ENCODE measurements around the gene RAB8B. TPM values are rescaled to one million over a fixed set of nuclear protein-coding genes. Genes with fewer than 3 reads are reported as not detected.

Gene RAB8B
- total and polyA plus RNA-seq, 2 of the 13 experiments (the other 11 are each of a cell fraction or from before 2014, with no cell fraction given), result 6.8 to 14.2 TPM

- no peak for TF ChIP-seq HOXA9 (CRISPR knock-in tag; IDR thresholded peaks at IDR 0.05; ENCODE audit: borderline replicate concordance)
- no peak for TF ChIP-seq GTF2F1 (IDR thresholded peaks at IDR 0.05; ENCODE audit: low read length)
- no peak for TF ChIP-seq ZNF740 (CRISPR knock-in tag; IDR thresholded peaks at IDR 0.05)
- TF ChIP-seq ZNF143 (CRISPR knock-in tag; IDR thresholded peaks at IDR 0.05), result no peak
- TF ChIP-seq E2F5 (CRISPR knock-in tag; conservative IDR thresholded peaks at IDR 0.05), result no peak
Observed at GRCh38 chr15:63313825-63314224, 124.4 kb downstream of the RAB8B start (continued).

GRCh38 chr15:63314409-63314808 lies 125.0 kb downstream of the RAB8B start:
- DNase-seq (ENCODE audit: low spot score), result no peak
- POLR2A ChIA-PET, result no interaction called here
- in situ Hi-C loops (cut with HindIII; ENCODE audit: extremely low pct_ligation_motif_present, low pct_unique_long_range_greater_than_20kb) (no loop called here), intact Hi-C loops (cut with micrococcal nuclease; ENCODE audit: unreplicated experiment) (no loop called here)
- CTCF ChIA-PET (ENCODE audit: low intra/inter-chr PET ratio, low total read pairs), result no interaction called here
- Histone ChIP-seq H3K4me2 (ENCODE audit: low read depth, low read length) (no peak overlapping the region), H2AFZ (ENCODE audit: low read length) (no peak overlapping the region), H3K27me3 (ENCODE audit: control insufficient read depth in 1 of 2, insufficient read depth in 2 of 2, low read length in 2 of 2) (peaks cover 0 to 12% of the 10 kb centered on the region in 2 experiments; a peak in 3 of 5 replicates), H3K9me3 (ENCODE audit: low read length) (no peaks in the 10 kb centered on the region), H3K9ac (ENCODE audit: insufficient read depth, low read depth, low read length) (no peak overlapping the region), H4K20me1 (ENCODE audit: insufficient read depth, low read length) (no peaks in the 10 kb centered on the region), H3K27ac (ENCODE audit: extremely low read length, insufficient read depth, low read length) (no peak overlapping the region), H3K36me3 (replicated peaks in 1 of 2; ENCODE audit: control insufficient read depth in 1 of 2, insufficient read depth in 2 of 2, low read length in 2 of 2) (no peaks in the 10 kb centered on the region), H3K4me1 (ENCODE audit: insufficient read depth, low read length) (0 out of 2 replicates have a peak, but pooled peaks cover 5% of the 10 kb centered on the region), H3K4me3 (replicated peaks in 1 of 3; ENCODE audit: insufficient read depth in 1 of 3, low read depth in 2 of 3, low read length in 3 of 3) (no peak overlapping the region), H3K79me2 (ENCODE audit: insufficient read depth, low read length) (no peaks in the 10 kb centered on the region)
- BruUV-seq (replicated peaks), result no TSS peak
- 23% methylated on average over 2 of the region's 2 CpGs for WGBS (ENCODE audit: low lambda C conversion rate)
- ATAC-seq, result no peak
- FAIRE-seq, result no peak
- no peak for TF ChIP-seq SRSF9 (IDR thresholded peaks at IDR 0.05; ENCODE audit: borderline replicate concordance, insufficient read depth, low read depth, low read length, poor library complexity, severe bottlenecking)

Other genes with a start within 250 kb of the RAB8B start
- 98.9 and 113 TPM in 2 replicates for gene TPM1, start 146.9 kb upstream of the RAB8B start, total RNA-seq (2016; rRNA removed; fragmentation: Illumina TruSeq; extraction: Trizol)
- gene TPM1, start 146.9 kb upstream of the RAB8B start, polyA plus RNA-seq (2011; rRNA removed), result 92.4 and 109 TPM in 2 replicates
- gene LACTB, start 67.7 kb upstream of the RAB8B start, total RNA-seq (2016; rRNA removed; fragmentation: Illumina TruSeq; extraction: Trizol), result 23.0 and 31.0 TPM in 2 replicates
- 12.2 and 14.8 TPM in 2 replicates for gene LACTB, start 67.7 kb upstream of the RAB8B start, polyA plus RNA-seq (2011; rRNA removed)
- gene RPS27L, start 32.1 kb upstream of the RAB8B start, total RNA-seq (2016; rRNA removed; fragmentation: Illumina TruSeq; extraction: Trizol), result 433 and 596 TPM in 2 replicates
- gene RPS27L, start 32.1 kb upstream of the RAB8B start, polyA plus RNA-seq (2011; rRNA removed), result 210 and 231 TPM in 2 replicates
- gene APH1B, start 88.0 kb downstream of the RAB8B start, total RNA-seq (2016; rRNA removed; fragmentation: Illumina TruSeq; extraction: Trizol), result 0.67 and 1.00 TPM in 2 replicates
- gene APH1B, start 88.0 kb downstream of the RAB8B start, polyA plus RNA-seq (2011; rRNA removed), result 0.45 and 0.72 TPM in 2 replicates
- 0.07 and 0.08 TPM in 2 replicates for gene CA12, start 192.2 kb downstream of the RAB8B start, total RNA-seq (2016; rRNA removed; fragmentation: Illumina TruSeq; extraction: Trizol)
- 0.20 and 0.52 TPM in 2 replicates for gene CA12, start 192.2 kb downstream of the RAB8B start, polyA plus RNA-seq (2011; rRNA removed)

All from HepG2 (cell line).